NCI-H345 treated with DMSO at 0.1 percent for 48 hours (cell line): ENCODE data around the gene ATP8B4.

Source experiments
- DNase-seq: peaks from one replicate; lab custom pipeline; 2025; ENCODE audit not compliant: unreplicated experiment; lab: John Stamatoyannopoulos, UW

Gene ATP8B4

DNA sequence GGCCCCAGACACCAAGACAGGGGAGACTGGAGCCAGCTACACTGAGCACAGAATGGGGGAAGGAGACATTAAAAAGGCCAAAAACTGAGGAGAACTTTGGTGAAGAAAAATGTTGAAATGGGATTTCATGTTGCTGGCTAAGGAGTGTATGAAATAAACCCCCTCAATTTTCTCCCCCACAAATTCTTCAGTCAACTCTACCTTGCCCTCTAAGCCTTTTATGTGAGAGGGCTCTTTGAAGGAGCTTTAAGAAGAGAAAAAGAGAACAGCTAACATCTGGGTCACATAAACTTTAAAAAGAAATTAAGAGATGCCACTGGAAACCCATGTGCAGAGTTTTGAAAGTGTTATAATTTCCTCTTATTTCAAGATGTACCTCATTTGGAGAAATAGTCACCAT is 88.6 kb downstream of the ATP8B4 start:
- no peak for DNase-seq

GRCh38 chr15:50028326-50028725 is 90.7 kb downstream of the ATP8B4 start:
- DNase-seq = no peak

- no peak for DNase-seq
These were observed 94.8 kb downstream of the ATP8B4 start for GRCh38 chr15:50024281-50024680.

DNA sequence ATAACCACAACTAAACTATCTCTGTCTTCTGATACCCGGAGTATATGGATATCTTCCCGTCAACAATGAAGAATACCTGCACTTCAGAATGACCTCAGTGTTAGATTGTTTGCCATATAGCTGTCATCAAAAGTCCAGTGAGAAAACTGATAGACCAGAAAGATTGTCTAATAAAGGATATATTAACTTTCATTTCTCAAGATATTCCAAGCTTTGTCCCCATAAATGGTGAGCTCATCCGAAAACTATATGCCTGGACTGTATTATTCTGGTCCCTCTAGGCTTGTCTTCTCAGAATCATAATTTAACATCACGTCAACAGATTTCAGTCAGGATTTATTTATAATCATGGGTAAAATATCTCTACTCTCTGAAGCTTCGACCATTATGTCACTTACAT is 100.5 kb downstream of the ATP8B4 start:
- DNase-seq = no peak

DNA sequence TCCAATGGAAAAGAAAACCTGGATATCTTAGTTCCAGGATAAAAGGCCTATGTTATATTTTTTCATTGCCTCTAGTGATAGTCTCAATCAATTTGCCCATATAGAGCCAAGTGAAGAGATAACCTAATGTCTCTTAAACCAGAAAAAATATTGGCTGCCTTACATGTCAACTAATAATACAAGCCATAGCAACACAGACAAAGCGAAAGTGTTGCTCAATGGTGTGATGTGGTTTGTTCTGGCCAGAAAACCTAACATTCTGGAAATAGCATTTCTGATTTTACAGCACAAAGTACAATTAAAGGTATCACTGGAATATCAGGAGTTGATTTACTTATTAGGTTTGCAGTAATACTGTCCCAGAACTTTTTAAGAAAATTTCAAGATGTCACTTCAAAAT is 101.5 kb downstream of the ATP8B4 start:
- DNase-seq = no peak

- no peak for DNase-seq
These were observed 102.1 kb downstream of the ATP8B4 start for GRCh38 chr15:50016951-50017350.

DNA sequence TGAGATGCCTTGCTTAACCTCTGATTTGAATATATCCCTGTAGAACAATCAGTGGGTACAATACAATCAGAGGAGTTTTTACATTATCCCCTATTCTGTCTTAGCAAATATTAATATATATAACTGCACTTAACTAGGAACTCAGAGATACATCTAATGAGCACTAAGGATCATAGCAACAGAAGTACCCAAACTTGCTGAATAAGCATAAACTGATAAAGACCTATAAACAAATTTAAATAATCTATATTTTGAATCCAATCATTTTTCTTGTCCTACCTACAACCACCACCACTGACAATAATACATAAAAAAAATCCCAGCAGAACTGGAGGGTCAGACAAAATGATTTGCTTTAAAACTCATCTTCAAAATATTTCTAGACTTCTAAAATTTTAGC is 106.2 kb downstream of the ATP8B4 start:
- DNase-seq = no peak

GRCh38 chr15:50009634-50010033 is 109.4 kb downstream of the ATP8B4 start:
- no peak for DNase-seq

DNA sequence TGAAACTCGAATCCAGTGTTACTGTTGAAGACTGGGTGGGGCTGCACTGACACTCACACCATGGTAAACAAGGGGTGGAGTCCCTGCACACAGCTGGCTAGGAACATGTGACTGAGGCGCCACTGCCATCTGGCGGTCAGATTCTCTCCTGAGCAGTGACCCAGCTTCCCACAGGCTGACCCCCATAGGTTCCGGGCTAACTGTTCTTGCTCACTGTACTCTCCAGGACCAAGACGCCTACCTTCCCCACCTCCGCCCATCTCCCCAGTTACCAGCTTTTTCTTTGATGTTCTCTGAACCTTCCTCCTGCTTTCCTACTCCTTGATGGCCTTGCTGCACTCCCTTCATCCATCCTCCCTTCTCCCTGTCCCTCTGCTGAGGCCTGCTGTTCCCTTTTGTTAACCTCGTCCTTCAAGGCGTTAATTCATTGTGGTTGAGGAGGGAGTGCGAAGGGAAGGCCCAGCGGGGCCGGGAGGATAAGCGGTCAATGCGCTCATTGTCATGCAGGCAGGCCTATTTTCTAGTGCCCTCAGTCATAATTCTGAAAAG is 115.2 kb downstream of the ATP8B4 start:
- DNase-seq = peak; percentile 53

DNA sequence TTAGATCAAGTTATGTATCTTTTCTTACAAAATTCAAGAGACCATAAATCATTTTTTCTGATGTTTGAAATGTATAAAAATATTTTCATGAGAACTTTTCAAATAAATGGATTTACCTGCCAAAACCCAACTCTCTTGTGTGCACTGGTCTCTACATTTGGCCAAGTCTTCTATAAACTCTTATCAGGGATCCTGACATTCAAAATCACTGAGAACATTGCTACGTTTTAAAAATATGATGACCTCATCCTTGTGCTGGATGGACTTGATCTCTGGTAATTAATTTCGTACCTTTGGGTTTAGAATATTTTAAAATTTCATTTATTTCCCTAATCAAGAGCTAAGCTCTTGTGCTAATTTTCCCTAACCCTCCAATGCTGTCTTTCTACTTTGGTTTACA is 127.4 kb downstream of the ATP8B4 start:
- no peak for DNase-seq

DNA sequence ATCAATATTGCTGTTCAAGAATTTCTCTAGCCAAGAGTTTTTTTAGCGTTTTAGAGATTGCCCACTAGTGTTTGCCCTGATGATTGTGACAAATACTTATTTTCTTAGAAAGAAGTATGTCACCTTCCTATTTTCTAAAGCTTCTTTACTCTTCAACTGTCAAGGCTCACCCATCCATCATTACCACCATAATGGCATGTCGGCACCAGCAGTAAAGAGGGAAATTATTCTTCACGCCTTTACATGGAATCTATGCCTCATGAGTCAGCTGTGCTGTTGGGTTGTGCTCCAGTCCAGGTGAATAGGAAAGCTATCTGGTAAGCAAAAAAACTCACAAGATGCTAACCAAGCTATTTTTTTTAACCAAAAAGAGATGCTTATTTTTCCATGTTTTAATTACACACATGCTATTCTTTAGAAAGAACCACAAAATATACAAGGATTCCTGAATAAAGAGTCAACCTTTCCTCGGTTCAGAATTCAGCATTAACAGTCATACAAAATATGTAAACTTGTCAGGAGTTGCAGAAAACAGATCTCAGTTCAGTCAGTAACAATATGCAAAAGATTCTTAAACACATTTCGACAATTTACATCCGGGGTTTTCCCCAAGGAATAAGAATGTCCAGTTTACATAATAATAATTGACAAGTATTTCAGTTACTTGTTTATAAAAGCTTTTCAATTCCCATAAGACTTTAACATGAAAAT is 128.0 kb downstream of the ATP8B4 start:
- no peak for DNase-seq

DNA sequence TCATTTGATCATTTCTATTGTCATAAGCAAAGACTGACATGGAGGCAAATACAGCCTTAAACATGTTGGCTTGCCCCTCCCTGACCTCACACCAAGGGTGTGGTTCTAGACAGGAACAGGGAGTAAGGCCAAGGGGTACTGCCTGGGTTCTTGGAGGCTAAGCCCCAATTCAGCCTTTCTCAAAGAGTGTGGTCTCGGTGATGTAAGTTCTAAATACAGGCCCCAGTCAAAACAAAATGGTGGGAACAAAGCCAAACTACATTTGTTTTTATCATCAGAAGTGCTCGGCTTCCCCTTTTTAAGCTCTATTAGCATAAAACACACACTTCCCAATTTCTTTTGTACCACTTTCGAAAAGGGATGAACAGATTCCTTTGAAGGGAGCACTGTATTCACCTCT is 129.5 kb downstream of the ATP8B4 start:
- no peak for DNase-seq

DNA sequence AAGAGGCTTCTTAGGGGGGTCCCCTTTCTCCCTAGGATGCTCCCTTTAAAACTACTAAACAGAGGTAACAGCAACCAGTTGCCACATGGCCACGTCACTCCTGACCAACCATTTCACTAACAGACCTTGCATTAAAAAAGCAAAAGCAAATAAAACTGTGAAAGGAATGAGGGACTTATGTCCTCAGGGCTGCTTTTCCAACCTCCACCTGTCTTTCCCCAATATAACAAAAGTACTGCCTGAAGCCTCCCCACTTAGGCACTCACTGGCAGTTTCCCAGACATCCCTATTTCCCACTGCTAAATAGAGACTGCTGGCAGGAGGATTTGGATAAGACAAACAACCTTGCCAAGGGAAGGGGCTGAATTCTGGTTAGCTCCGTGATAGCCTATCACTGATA is 130.3 kb downstream of the ATP8B4 start:
- DNase-seq = peak; percentile 10

- no peak for DNase-seq
These were observed 131.1 kb downstream of the ATP8B4 start for GRCh38 chr15:49987896-49988295.

DNA sequence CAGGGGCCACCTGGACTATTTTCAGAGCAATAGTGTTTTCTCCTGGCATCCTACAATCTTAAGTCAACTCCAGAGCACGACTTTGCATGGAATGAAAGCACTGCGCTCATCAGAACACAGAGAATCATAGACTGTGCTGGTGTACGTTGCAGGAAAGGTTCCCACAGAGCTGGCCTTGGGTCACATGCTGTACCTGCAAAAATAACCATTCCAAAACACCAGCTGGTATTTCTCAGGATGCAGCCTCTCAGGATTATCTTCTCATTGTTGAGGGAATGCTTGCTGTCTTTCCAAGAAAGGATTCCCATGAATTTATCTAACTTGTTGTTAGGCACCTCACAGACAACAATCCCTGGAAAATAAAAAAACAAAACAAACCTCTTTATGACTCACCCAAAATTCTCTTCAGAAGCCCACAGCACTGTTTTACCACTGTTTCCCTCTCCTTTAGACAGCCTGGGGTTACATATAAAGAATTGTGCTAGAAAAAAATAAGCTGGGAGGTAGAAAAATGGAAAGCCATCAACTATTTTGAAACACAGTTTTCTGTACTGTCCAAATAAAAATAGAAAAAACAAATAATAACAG is 131.7 kb downstream of the ATP8B4 start:
- DNase-seq = no peak

DNA sequence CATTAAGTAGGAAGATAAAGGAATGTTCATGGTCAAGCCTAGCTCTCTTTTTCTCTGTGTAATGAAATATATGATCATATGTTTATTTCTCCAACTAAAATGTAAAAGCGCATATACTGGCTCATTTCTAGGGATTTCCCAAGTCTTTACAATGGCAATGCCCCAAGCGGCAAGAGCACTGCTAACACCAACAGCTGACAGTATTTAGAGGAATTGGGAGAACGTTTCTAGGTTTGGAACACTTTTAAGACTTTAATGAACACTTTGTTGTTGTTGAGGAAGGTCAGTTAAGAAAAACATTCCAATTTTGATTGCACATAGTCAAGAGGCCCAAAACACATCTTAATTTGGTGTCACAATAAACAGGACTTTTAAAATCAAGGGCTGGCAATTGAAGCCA is 132.7 kb downstream of the ATP8B4 start:
- DNase-seq = no peak

GRCh38 chr15:49985463-49985862 is 133.6 kb downstream of the ATP8B4 start:
- DNase-seq = no peak

DNA sequence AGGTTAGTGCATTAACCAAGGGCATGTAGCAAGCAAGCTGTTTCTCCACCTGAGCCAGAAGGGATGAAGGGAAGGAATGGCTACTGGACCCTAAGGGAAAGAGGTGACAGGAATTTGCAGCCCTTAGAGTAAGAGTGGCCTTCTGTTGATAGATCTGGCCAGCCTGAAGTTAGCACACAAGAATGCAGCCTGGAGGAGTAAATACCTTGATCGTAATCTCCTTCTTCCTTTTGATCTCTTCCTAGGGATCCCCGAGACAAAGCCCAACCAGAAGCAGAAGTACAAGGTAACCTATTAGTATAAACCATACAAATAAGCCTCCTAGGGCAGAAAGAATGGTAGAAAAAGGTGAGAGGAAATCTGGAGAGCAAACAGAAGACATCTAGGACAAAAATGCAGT is 134.6 kb downstream of the ATP8B4 start:
- DNase-seq = no peak

DNA sequence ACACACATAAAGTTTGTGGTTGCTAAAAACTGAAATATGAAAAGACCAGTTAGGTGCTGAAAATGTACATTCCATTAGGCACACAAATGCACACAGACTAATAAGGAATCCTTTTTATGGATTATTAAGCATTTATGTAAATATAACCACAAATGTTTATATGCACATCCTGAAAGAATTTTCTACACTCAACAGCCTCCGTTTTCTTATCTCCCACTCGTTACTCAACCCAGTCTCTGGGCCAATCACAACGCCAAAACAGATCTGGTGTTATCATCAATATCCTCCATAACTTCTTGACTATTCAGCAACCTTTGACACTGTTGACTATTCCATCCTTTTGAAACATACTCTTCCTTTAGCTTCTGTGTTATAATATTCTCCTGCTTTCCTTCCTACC is 136.4 kb downstream of the ATP8B4 start:
- no peak for DNase-seq

DNA sequence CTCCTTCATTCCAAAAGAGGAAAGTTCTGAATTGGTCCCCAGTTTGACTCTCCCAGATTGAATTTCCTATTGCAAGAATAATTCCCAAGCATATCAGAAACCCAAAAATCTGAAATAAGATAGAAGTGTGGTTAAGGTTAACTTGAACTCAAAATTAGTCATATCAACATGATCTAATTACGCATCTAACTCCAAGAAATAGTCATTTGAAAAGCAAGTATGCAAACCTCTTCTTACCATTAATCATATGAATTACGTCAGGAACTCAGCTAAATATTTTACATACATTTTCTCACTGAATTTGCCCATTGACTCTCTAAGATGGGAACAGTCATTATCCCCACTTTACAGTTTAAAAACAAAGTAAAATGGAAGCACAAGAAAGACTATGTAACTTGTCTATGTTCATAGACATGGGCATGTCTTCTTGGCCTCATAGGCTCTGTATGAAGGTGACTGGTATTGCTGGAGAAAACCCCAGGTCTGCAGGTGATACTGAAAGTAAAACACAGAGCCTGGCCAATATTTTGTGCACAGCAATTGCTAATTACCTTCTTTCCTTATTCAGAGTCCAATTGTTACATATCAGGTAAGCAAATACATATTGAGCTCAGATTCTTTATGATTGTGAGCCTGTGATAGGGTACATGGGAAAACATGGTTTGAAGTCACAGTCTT is 139.2 kb downstream of the ATP8B4 start:
- no peak for DNase-seq

- DNase-seq = no peak
These were observed 140.9 kb downstream of the ATP8B4 start for GRCh38 chr15:49978121-49978520.

DNA sequence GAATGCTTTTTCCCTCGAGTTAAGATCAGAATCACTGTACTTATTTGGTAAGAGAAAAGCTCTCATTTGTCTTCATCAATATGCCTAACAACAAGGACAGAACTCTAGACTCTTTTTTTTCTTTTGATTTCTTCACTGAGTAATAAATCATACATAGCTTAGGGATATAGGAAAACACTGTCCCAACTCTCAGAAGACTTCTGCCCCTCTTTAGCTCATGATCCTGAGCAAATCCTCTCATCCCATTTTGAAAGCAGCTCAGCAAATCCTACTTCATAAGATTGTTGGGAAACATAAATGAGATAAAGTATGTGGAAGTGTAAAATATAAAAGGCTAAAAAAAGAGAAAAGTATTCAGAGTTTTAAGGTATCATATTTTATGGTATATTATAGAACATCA is 141.7 kb downstream of the ATP8B4 start:
- no peak for DNase-seq
